Measurements from ENCODE around the gene CREB3L4.

Gene CREB3L4

DNA sequence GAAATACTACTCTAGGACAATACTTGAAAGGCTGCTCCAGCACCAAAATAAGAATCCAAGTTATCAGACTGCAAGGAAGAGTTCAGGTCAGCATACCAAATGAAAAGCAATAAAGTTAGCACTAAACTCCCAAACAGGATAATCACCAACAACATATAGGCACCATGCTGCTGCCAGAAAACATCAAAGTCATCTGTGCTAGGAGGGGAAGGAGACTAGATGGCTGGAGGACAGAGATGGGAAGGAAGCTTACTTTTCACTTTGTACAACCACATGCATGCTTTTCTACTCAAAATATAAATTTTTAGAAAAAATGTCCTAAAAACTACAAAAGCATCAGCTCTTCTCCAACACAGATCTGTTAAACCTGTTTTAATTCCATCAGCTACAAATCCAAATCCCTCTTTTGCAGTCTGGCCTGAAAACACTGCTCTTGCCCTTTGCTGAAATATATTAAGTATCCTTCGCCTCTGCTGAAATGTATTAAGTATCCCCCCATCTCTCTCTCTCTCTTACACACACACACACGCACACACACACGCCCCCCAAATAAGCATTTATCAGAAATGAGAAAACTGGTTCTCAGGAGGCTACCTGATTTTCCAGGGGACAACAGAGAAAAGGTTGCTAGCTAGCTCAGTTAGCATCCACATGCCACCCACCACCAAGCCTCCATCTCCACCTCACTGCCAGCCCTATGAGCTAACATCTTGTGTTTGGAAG is 46.5 kb upstream of the CREB3L4 start:
- ATAC-seq = no peak
- TF ChIP-seq ZC3H10 (CRISPR knock-in tag; IDR thresholded peaks at IDR 0.05) (peak; percentile 2; the same call in 1 of the 2 replicates), ESRRG (CRISPR knock-in tag; IDR thresholded peaks at IDR 0.05) (no peak)

DNA sequence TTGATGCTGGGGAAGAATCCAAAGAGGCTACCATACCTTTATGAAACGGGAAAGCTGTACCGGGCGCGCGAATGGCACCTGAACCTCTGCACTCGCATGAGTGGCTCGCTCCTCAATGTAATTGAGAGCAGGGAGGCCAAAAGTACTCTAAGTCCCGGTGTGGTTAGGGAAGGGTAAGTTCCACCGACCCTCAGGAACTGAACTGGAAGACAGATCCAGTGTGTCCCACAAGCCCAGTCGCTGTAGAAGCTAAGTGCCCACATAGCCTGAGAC is 46.0 kb upstream of the CREB3L4 start:
- TF ChIP-seq ISL1 (CRISPR knock-in tag; IDR thresholded peaks at IDR 0.05) (no peak), ZFP30 (CRISPR knock-in tag; IDR thresholded peaks at IDR 0.05) (no peak), PPARA (CRISPR knock-in tag; IDR thresholded peaks at IDR 0.05; ENCODE audit: borderline replicate concordance) (no peak), SNAI2 (CRISPR knock-in tag; IDR thresholded peaks at IDR 0.05) (no peak), CSDC2 (CRISPR knock-in tag; IDR thresholded peaks at IDR 0.05) (no peak), ARNTL (CRISPR knock-in tag; IDR thresholded peaks at IDR 0.05; ENCODE audit: borderline replicate concordance, low read depth) (no peak), OSR1 (CRISPR knock-in tag; IDR thresholded peaks at IDR 0.05) (no peak), RARB (CRISPR knock-in tag; IDR thresholded peaks at IDR 0.05) (no peak), TCF4 (CRISPR knock-in tag; IDR thresholded peaks at IDR 0.05; ENCODE audit: borderline replicate concordance) (no peak), ZNF8 (CRISPR knock-in tag; IDR thresholded peaks at IDR 0.05) (no peak), ZNF70 (CRISPR knock-in tag; IDR thresholded peaks at IDR 0.05) (no peak), ZC3H10 (CRISPR knock-in tag; IDR thresholded peaks at IDR 0.05) (no peak), ZNF565 (CRISPR knock-in tag; conservative IDR thresholded peaks at IDR 0.05; ENCODE audit: low read depth) (no peak)
- TF ChIP-seq, protein P1, sequence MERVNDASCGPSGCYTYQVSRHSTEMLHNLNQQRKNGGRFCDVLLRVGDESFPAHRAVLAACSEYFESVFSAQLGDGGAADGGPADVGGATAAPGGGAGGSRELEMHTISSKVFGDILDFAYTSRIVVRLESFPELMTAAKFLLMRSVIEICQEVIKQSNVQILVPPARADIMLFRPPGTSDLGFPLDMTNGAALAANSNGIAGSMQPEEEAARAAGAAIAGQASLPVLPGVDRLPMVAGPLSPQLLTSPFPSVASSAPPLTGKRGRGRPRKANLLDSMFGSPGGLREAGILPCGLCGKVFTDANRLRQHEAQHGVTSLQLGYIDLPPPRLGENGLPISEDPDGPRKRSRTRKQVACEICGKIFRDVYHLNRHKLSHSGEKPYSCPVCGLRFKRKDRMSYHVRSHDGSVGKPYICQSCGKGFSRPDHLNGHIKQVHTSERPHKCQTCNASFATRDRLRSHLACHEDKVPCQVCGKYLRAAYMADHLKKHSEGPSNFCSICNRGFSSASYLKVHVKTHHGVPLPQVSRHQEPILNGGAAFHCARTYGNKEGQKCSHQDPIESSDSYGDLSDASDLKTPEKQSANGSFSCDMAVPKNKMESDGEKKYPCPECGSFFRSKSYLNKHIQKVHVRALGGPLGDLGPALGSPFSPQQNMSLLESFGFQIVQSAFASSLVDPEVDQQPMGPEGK (CRISPR knock-in tag; IDR thresholded peaks at IDR 0.05; ENCODE audit: borderline replicate concordance) = no peak
- TF ChIP-seq, protein P2, sequence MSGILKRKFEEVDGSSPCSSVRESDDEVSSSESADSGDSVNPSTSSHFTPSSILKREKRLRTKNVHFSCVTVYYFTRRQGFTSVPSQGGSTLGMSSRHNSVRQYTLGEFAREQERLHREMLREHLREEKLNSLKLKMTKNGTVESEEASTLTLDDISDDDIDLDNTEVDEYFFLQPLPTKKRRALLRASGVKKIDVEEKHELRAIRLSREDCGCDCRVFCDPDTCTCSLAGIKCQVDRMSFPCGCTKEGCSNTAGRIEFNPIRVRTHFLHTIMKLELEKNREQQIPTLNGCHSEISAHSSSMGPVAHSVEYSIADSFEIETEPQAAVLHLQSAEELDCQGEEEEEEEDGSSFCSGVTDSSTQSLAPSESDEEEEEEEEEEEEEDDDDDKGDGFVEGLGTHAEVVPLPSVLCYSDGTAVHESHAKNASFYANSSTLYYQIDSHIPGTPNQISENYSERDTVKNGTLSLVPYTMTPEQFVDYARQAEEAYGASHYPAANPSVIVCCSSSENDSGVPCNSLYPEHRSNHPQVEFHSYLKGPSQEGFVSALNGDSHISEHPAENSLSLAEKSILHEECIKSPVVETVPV (CRISPR knock-in tag; IDR thresholded peaks at IDR 0.05) = no peak
- TF ChIP-seq, protein P3, sequence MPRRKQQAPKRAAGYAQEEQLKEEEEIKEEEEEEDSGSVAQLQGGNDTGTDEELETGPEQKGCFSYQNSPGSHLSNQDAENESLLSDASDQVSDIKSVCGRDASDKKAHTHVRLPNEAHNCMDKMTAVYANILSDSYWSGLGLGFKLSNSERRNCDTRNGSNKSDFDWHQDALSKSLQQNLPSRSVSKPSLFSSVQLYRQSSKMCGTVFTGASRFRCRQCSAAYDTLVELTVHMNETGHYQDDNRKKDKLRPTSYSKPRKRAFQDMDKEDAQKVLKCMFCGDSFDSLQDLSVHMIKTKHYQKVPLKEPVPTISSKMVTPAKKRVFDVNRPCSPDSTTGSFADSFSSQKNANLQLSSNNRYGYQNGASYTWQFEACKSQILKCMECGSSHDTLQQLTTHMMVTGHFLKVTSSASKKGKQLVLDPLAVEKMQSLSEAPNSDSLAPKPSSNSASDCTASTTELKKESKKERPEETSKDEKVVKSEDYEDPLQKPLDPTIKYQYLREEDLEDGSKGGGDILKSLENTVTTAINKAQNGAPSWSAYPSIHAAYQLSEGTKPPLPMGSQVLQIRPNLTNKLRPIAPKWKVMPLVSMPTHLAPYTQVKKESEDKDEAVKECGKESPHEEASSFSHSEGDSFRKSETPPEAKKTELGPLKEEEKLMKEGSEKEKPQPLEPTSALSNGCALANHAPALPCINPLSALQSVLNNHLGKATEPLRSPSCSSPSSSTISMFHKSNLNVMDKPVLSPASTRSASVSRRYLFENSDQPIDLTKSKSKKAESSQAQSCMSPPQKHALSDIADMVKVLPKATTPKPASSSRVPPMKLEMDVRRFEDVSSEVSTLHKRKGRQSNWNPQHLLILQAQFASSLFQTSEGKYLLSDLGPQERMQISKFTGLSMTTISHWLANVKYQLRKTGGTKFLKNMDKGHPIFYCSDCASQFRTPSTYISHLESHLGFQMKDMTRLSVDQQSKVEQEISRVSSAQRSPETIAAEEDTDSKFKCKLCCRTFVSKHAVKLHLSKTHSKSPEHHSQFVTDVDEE (CRISPR knock-in tag; IDR thresholded peaks at IDR 0.05) = no peak
- peak; percentile 0; the same call in 1 of the 3 replicates for ATAC-seq

DNA sequence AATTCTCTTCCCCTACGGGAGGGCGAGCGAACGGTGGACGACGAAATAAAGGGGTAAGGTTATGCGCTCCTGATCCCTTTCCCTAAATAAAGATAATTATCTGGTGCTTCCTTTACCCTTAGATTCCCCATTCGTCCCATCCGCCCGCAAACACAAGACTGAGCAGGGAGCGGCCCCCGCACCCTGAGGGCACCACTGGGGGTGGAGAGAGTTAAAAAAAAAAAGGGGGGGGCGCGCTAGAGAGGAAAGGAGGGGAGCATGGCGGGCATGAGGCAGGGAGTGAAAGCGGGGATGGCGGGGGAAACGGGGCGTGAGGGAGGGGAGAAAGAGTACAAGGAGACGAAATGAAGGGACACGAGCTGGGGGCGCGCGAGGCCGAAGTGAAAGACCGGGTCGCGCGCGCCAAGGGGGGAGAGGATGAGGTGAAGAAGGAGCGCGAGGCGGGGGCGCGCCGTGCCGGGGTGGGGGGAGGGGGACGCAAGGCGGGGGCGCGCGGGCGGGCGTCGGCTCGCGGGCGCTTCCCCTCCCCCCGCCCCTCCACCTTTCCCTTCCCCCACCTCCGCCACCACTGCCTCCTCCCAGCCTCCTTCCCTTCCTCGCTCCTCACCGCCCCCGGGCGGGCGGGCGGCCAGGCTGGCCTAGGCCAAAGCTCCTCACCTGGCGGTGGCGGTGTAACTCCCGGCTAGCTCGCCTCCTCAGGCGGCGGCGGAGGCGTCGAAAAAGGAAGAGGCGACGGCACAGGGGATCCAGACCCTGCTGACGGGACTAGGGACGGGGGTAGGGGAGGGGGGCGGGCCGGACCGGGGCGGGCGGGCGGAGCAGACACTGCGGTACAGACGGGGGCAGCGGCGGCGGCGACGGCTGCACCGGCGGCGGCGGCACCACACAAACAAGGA is 45.4 kb upstream of the CREB3L4 start:
- TF ChIP-seq, protein P3 (CRISPR knock-in tag; IDR thresholded peaks at IDR 0.05) = no peak
- TF ChIP-seq CSDC2 (CRISPR knock-in tag; IDR thresholded peaks at IDR 0.05) (no peak), BACH2 (CRISPR knock-in tag; IDR thresholded peaks at IDR 0.05; ENCODE audit: borderline replicate concordance) (no peak), RARB (CRISPR knock-in tag; IDR thresholded peaks at IDR 0.05) (no peak)
- TF ChIP-seq, protein P1 (CRISPR knock-in tag; IDR thresholded peaks at IDR 0.05; ENCODE audit: borderline replicate concordance) = 0 out of 2 replicates have a peak, but pooled peaks have one; percentile 35
- TF ChIP-seq, protein P4, sequence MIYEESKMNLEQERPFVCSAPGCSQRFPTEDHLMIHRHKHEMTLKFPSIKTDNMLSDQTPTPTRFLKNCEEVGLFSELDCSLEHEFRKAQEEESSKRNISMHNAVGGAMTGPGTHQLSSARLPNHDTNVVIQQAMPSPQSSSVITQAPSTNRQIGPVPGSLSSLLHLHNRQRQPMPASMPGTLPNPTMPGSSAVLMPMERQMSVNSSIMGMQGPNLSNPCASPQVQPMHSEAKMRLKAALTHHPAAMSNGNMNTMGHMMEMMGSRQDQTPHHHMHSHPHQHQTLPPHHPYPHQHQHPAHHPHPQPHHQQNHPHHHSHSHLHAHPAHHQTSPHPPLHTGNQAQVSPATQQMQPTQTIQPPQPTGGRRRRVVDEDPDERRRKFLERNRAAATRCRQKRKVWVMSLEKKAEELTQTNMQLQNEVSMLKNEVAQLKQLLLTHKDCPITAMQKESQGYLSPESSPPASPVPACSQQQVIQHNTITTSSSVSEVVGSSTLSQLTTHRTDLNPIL (CRISPR knock-in tag; IDR thresholded peaks at IDR 0.05; ENCODE audit: low read depth) = no peak
- ATAC-seq = peak; percentile 9

All from SK-N-SH treated with all-trans-retinoic acid at 6 μM for 48 hours (cell line).